ENCODE measurements around the gene PHF23.
"Not testable (repeated sequence)": the region's sequence is repeated elsewhere in the genome, so short reads cannot be mapped to it uniquely, and the experiment has no call there.

The PHF23 gene

GRCh38 chr17:7249830-7250229 is 10.6 kb upstream of the PHF23 start:
- H3K27ac ChIP-seq (replicated peaks) = peak overlapping the region; percentile 99
- peak overlapping the region; percentile 65 for H3K4me3 ChIP-seq (replicated peaks; ENCODE audit: insufficient read depth, low read length)
- peak in 1 of 2 experiments; percentile 28 for DNase-seq (ENCODE audit: low read depth in 1 of 2, low spot score in 1 of 2)
- no peak for TF ChIP-seq GABPA (IDR thresholded peaks at IDR 0.05; ENCODE audit: low read depth)
- peak; percentile 79 for TF ChIP-seq SPI1 (IDR thresholded peaks at IDR 0.05; ENCODE audit: borderline replicate concordance, low read depth)
- no peaks in the 10 kb centered on the region for H3K27me3 ChIP-seq (ENCODE audit: insufficient read depth, poor library complexity, severe bottlenecking)

GRCh38 chr17:7249214-7249613 is 10.0 kb upstream of the PHF23 start:
- H3K27ac ChIP-seq (replicated peaks) = 0 out of 2 replicates have a peak overlapping the region, but pooled peaks have one; percentile 99
- no peaks in the 10 kb centered on the region for H3K27me3 ChIP-seq (ENCODE audit: insufficient read depth, poor library complexity, severe bottlenecking)
- no peak for DNase-seq (ENCODE audit: low read depth in 1 of 2, low spot score in 1 of 2)
- peak overlapping the region; percentile 65; the same call in 1 of the 2 replicates for H3K4me3 ChIP-seq (replicated peaks; ENCODE audit: insufficient read depth, low read length)
- no peak for TF ChIP-seq GABPA (IDR thresholded peaks at IDR 0.05; ENCODE audit: low read depth)
- no peak for TF ChIP-seq REST (IDR thresholded peaks at IDR 0.05; ENCODE audit: insufficient replicate concordance, low read depth)
- TF ChIP-seq POLR2AphosphoS5 (IDR thresholded peaks at IDR 0.05; ENCODE audit: low read depth) = no peak
- TF ChIP-seq, protein P1, sequence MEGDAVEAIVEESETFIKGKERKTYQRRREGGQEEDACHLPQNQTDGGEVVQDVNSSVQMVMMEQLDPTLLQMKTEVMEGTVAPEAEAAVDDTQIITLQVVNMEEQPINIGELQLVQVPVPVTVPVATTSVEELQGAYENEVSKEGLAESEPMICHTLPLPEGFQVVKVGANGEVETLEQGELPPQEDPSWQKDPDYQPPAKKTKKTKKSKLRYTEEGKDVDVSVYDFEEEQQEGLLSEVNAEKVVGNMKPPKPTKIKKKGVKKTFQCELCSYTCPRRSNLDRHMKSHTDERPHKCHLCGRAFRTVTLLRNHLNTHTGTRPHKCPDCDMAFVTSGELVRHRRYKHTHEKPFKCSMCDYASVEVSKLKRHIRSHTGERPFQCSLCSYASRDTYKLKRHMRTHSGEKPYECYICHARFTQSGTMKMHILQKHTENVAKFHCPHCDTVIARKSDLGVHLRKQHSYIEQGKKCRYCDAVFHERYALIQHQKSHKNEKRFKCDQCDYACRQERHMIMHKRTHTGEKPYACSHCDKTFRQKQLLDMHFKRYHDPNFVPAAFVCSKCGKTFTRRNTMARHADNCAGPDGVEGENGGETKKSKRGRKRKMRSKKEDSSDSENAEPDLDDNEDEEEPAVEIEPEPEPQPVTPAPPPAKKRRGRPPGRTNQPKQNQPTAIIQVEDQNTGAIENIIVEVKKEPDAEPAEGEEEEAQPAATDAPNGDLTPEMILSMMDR (IDR thresholded peaks at IDR 0.05; ENCODE audit: insufficient read depth, low read length) = no peak
- TF ChIP-seq SPI1 (IDR thresholded peaks at IDR 0.05; ENCODE audit: borderline replicate concordance, low read depth) = no peak

DNA sequence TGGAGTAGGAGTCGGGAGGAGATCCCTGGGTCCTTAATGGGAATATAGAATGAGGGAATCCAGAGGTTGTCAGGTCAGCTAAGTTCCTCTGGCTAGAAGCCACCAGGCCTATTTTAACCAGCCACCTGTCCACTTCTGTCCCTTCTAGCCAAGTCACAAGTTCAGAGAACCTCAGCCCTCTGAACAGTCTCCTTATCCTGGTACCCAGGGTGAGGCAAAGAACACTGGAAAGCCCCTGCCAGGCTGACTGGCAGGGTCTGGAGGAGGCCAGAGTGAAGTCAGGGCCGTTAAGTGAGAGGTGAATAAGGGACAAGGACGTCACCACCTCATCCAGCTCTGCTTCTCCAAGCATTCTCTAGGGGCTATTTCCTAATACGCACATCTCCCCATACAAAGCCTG is 9.5 kb upstream of the PHF23 start:
- no peak for DNase-seq (ENCODE audit: low read depth in 1 of 2, low spot score in 1 of 2)
- no peak overlapping the region for H3K27ac ChIP-seq (replicated peaks)
- H3K27me3 ChIP-seq (ENCODE audit: insufficient read depth, poor library complexity, severe bottlenecking) = no peaks in the 10 kb centered on the region
- H3K4me3 ChIP-seq (replicated peaks; ENCODE audit: insufficient read depth, low read length) = no peak overlapping the region
- no peak for TF ChIP-seq POLR2AphosphoS5 (IDR thresholded peaks at IDR 0.05; ENCODE audit: low read depth)
- TF ChIP-seq, protein P1 (IDR thresholded peaks at IDR 0.05; ENCODE audit: insufficient read depth, low read length) = no peak
- no peak for TF ChIP-seq REST (IDR thresholded peaks at IDR 0.05; ENCODE audit: insufficient replicate concordance, low read depth)
- no peak for TF ChIP-seq SPI1 (IDR thresholded peaks at IDR 0.05; ENCODE audit: borderline replicate concordance, low read depth)
- no peak for TF ChIP-seq GABPA (IDR thresholded peaks at IDR 0.05; ENCODE audit: low read depth)

DNA sequence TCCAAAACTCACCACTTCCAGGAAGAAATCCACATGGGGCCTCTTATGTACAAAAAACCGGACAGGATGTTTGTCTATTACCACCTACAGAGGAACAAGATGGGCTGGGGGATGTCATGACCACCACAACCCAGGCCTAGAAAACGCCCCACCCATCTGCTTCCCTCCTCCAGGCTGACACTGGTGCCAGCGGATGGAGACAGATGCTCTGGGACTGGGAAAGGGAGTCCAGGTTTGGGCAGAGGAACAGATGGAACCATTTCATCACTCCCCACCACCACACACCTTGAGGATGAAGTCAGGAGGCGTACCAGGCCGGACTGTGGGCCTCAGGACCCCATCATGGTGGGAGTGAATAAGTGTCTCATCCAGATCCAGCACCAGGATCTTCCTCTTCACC is 7.5 kb upstream of the PHF23 start:
- H3K27me3 ChIP-seq (ENCODE audit: insufficient read depth, poor library complexity, severe bottlenecking) = no peaks in the 10 kb centered on the region
- no peak overlapping the region for H3K4me3 ChIP-seq (replicated peaks; ENCODE audit: insufficient read depth, low read length)
- TF ChIP-seq POLR2AphosphoS5 (IDR thresholded peaks at IDR 0.05; ENCODE audit: low read depth) (no peak), SPI1 (IDR thresholded peaks at IDR 0.05; ENCODE audit: borderline replicate concordance, low read depth) (no peak), REST (IDR thresholded peaks at IDR 0.05; ENCODE audit: insufficient replicate concordance, low read depth) (no peak), GABPA (IDR thresholded peaks at IDR 0.05; ENCODE audit: low read depth) (no peak)
- TF ChIP-seq, protein P1 (IDR thresholded peaks at IDR 0.05; ENCODE audit: insufficient read depth, low read length) = no peak
- no peak overlapping the region for H3K27ac ChIP-seq (replicated peaks)
- DNase-seq (ENCODE audit: low read depth in 1 of 2, low spot score in 1 of 2) = no peak

- not testable (repeated sequence) for H3K4me3 ChIP-seq (replicated peaks; ENCODE audit: insufficient read depth, low read length); H3K27me3 ChIP-seq (ENCODE audit: insufficient read depth, poor library complexity, severe bottlenecking); H3K27ac ChIP-seq (replicated peaks); DNase-seq (ENCODE audit: low read depth in 1 of 2, low spot score in 1 of 2)
These were observed 4.6 kb upstream of the PHF23 start for GRCh38 chr17:7243838-7244237.
